DND-41 (cell line): ENCODE results near the gene DPYSL4.

Source experiments
- CTCF ChIP-seq: IDR thresholded peaks from 2 replicates; pipeline ENCODE4 v1.5.1; 2012; ENCODE audit warnings: borderline replicate concordance, low read length, moderate library complexity, mild to moderate bottlenecking; ENCODE audit not compliant: poor library complexity, severe bottlenecking; ENCODE audit errors: extremely low read depth
- EZH2 ChIP-seq: IDR thresholded peaks from 3 replicates; pipeline ENCODE4 v1.6.1; 2012; ENCODE audit warnings: borderline replicate concordance, low read depth, mild to moderate bottlenecking, moderate library complexity, low read length, inconsistent platforms; ENCODE audit not compliant: severe bottlenecking

GRCh38 chr10:132231656-132232022 lies 44.9 kb downstream of the DPYSL4 start:
- TF ChIP-seq CTCF (no peak), EZH2 (no peak)
